K562 (cell line): ENCODE results near the gene VN1R2. TPM values are rescaled to one million over a fixed set of nuclear protein-coding genes. Genes with fewer than 3 reads are reported as not detected.
"Not testable (repeated sequence)": the region's sequence is repeated elsewhere in the genome, so short reads cannot be mapped to it uniquely, and the experiment has no call there.

Source experiments
- ATAC-seq: fragments of 200-7000 bp; cut with Tn5 transposase; 3 replicates; pipeline ENCODE4 v1.9.1; 2020; ENCODE audit warnings: moderate library complexity
- BruUV-seq: library from RNA; stranded (reverse); fragments of 400-500 nt; replicated peaks from 2 replicates; lab custom pipeline; 2021; lab: Mats Ljungman, UMichigan
- CTCF ChIA-PET: fragments of 300-600 bp; formaldehyde crosslinking; extraction: SDS; loops from one replicate; lab custom pipeline; 2021; ENCODE audit warnings: low intra/inter-chr PET ratio; lab: Yijun Ruan, JAX
- POLR2A ChIA-PET: fragments of 300-600, 350-650 bp; sonication (Branson Sonifier 250); formaldehyde crosslinking; extraction: SDS; loops from one replicate; lab custom pipeline; 2021; ENCODE audit warnings: antibody characterized with exemption, inconsistent platforms; lab: Yijun Ruan, JAX
- DNase-seq, 4 experiments: peaks; one replicate each; pipeline versions ENCODE4 v3.0.0 to v3.0.0-alpha.2; 2011 to 2018; ENCODE audit warnings: low spot score in 3 of 4, mixed read lengths in 3 of 4; ENCODE audit errors: extremely low read depth in 1 of 4
- FAIRE-seq: peaks from 2 replicates; lab custom pipeline; 2011; peaks lifted over from hg19 to GRCh38; lab: Jason Lieb, UNC
- H2AFZ ChIP-seq: 2 replicates; pipeline ENCODE4 v1.6.0; 2011; ENCODE audit warnings: low read depth, low read length, control low read depth, inconsistent platforms
- H3K27ac ChIP-seq: fragments of 200-600 bp; 3 replicates; pipeline ENCODE4 v1.8.0; 2011; ENCODE audit warnings: low read depth, mild to moderate bottlenecking, control low read depth, inconsistent platforms, low read length, moderate library complexity, mixed read lengths; ENCODE audit errors: extremely low read depth
- H3K27me3 ChIP-seq, 2 experiments: fragments of 300-600 bp in 1 of 2; 2 replicates in 1 of 2; 3 replicates in 1 of 2; pipeline versions ENCODE4 v1.6.0 to v1.8.0; 2011; ENCODE audit warnings: inconsistent platforms in 2 of 2, low read length in 2 of 2, mild to moderate bottlenecking in 1 of 2, mixed read lengths in 1 of 2, moderate library complexity in 1 of 2; ENCODE audit not compliant: control insufficient read depth in 2 of 2, insufficient read depth in 2 of 2
- H3K36me3 ChIP-seq: fragments of 300-600 bp; 3 replicates; pipeline ENCODE4 v1.8.0; 2011; ENCODE audit warnings: mild to moderate bottlenecking, low read length, inconsistent platforms; ENCODE audit not compliant: control insufficient read depth, insufficient read depth
- H3K4me1 ChIP-seq, 2 experiments: fragments of 200-600 bp in 1 of 2; replicated peaks in 1 of 2; 2 replicates in 1 of 2; 3 replicates in 1 of 2; pipeline versions ENCODE4 v1.5.1 to v1.8.0; 2011; ENCODE audit warnings: inconsistent platforms in 2 of 2, low read length in 2 of 2, mild to moderate bottlenecking in 1 of 2, mixed read lengths in 1 of 2, moderate library complexity in 1 of 2; ENCODE audit not compliant: control insufficient read depth in 2 of 2, insufficient read depth in 2 of 2
- H3K4me2 ChIP-seq: 2 replicates; pipeline ENCODE4 v1.6.1; 2011; ENCODE audit warnings: low read length, control low read depth, inconsistent platforms, mixed read lengths; ENCODE audit not compliant: insufficient read depth
- H3K4me3 ChIP-seq: fragments of 200-600 bp; sonication (generic), shearing (Covaris generic); 2 replicates; pipeline ENCODE4 v1.5.1; 2016; ENCODE audit warnings: control low read depth, inconsistent platforms
- H3K79me2 ChIP-seq: fragments of 200-600 bp; 3 replicates; pipeline ENCODE4 v1.8.0; 2011; ENCODE audit warnings: low read length, inconsistent platforms; ENCODE audit not compliant: control insufficient read depth, insufficient read depth
- H3K9ac ChIP-seq, 2 experiments: 2 replicates each; pipeline versions ENCODE4 v1.6.0 to v1.6.1; 2011; ENCODE audit warnings: low read depth in 2 of 2, low read length in 2 of 2, control low read depth in 1 of 2, inconsistent platforms in 1 of 2, mild to moderate bottlenecking in 1 of 2, mixed read lengths in 1 of 2; ENCODE audit not compliant: insufficient read depth in 1 of 2
- H3K9me1 ChIP-seq: one replicate; pipeline ENCODE4 v1.6.0; 2011; ENCODE audit warnings: inconsistent platforms, mild to moderate bottlenecking, low read length, moderate library complexity; ENCODE audit not compliant: control insufficient read depth, insufficient read depth
- H3K9me3 ChIP-seq: replicated peaks from 2 replicates; pipeline ENCODE4 v1.5.1; 2011; ENCODE audit warnings: low read depth, low read length, inconsistent platforms; ENCODE audit not compliant: control insufficient read depth, insufficient read depth
- H4K20me1 ChIP-seq: replicated peaks from 2 replicates; pipeline ENCODE4 v1.6.1; 2011; ENCODE audit warnings: low read length, inconsistent platforms, mixed read lengths; ENCODE audit not compliant: control insufficient read depth, insufficient read depth
- ARID2 ChIP-seq: fragments of 450-650 bp; IDR thresholded peaks from 2 replicates; pipeline ENCODE4 v1.6.1; 2017; ENCODE audit warnings: antibody characterized with exemption, mild to moderate bottlenecking
- CBX3 ChIP-seq, 2 experiments: IDR thresholded peaks; 1 replicate in 1 of 2; 2 replicates in 1 of 2; pipeline ENCODE4 v1.6.1; 2012; ENCODE audit warnings: inconsistent platforms in 2 of 2, low read length in 2 of 2, borderline replicate concordance in 1 of 2, control low read depth in 1 of 2
- CBX5 ChIP-seq: IDR thresholded peaks from 2 replicates; pipeline ENCODE4 v1.6.1; 2014; ENCODE audit warnings: low read depth, borderline replicate concordance
- RBBP5 ChIP-seq: fragments of 200-600 bp; sonication (generic); IDR thresholded peaks from 2 replicates; pipeline ENCODE4 v1.6.1; 2012; ENCODE audit warnings: borderline replicate concordance, mild to moderate bottlenecking, low read length, control low read depth, inconsistent platforms; ENCODE audit not compliant: insufficient read depth, poor library complexity, severe bottlenecking
- ZNF347 ChIP-seq: fragments of 450-650 bp; formaldehyde crosslinking; IDR thresholded peaks from 2 replicates; pipeline ENCODE4 v1.4.0; 2020; ENCODE audit warnings: low read depth, mild to moderate bottlenecking, moderate library complexity
- WGBS: fragments of 100-300 bp; shearing (Covaris generic); methylation state at CpG from one replicate; pipeline ENCODE4 v1.1.6; 2016; ENCODE audit warnings: low coverage, mixed read lengths; ENCODE audit not compliant: insufficient coverage; ENCODE audit errors: missing lambda C conversion rate; 5-methylcytosine and 5-hydroxymethylcytosine counted together
- in situ Hi-C: fragments of 300-500 bp; cut with MboI; formaldehyde crosslinking; loops from 4 replicates; pipeline ENCODE4 v1.15.0; 2018; ENCODE audit warnings: inconsistent platforms, mixed read lengths
- intact Hi-C: fragments of 100-400 bp; cut with micrococcal nuclease; formaldehyde crosslinking; loops from 2 replicates; pipeline ENCODE4 v1.14.2; 2022
- polyA plus RNA-seq, 8 experiments: library from polyadenylated mRNA; depleted of rRNA in 4 of 8; stranded (reverse) in 5 of 8; unstranded in 3 of 8; fragments of >200 nt; fragmentation: Nextera tagmentation in 2 of 8; fragmentation: Illumina TruSeq in 1 of 8; extraction: Ambion mirVana in 2 of 8; extraction: Trizol in 1 of 8; gene quantifications; 2 replicates each; pipeline versions ENCODE4 v1.2.1 to v1.2.3, GENCODE V29; 2011 to 2014; ENCODE audit warnings: inconsistent platforms in 1 of 8, missing spikeins in 1 of 8
- total RNA-seq, 7 experiments: library from RNA; depleted of rRNA in 6 of 7; stranded (reverse); fragments of >200 nt in 6 of 7; fragmentation: Illumina TruSeq in 2 of 7; extraction: Trizol in 2 of 7; gene quantifications; 2 replicates each; pipeline versions ENCODE4 v1.2.1 to v1.2.3, GENCODE V29; 2011 to 2021; ENCODE audit warnings: low replicate concordance in 1 of 7

VN1R2 gene
- total and polyA plus RNA-seq, 9 of the 15 experiments (the other 6 are each of a cell fraction or from before 2014, with no cell fraction given): not detected

GRCh38 chr19:53294786-53295441 lies 36.8 kb downstream of the VN1R2 start:
- H3K79me2 ChIP-seq: no peaks in the 10 kb centered on the region
- no TSS peak for BruUV-seq
- H2AFZ ChIP-seq: no peak overlapping the region
- DNase-seq (no peak), FAIRE-seq (no peak), ATAC-seq (no peak)
- no peaks in the 10 kb centered on the region for H4K20me1 ChIP-seq
- 1% methylated on average over 7 of the region's 7 CpGs for WGBS
- H3K9me1 ChIP-seq: no peaks in the 10 kb centered on the region
- H3K4me2 ChIP-seq: no peak overlapping the region
- no peaks in the 10 kb centered on the region for H3K36me3 ChIP-seq
- no peaks in the 10 kb centered on the region for H3K9me3 ChIP-seq
- H3K27ac ChIP-seq: no peak overlapping the region
- H3K4me1 ChIP-seq: peaks cover 0 to 4% of the 10 kb centered on the region in 2 experiments; a peak in 2 of 5 replicates
- TF ChIP-seq CBX5: 0 out of 2 replicates have a peak, but pooled peaks have one; percentile 56
- peak in 1 of 2 experiments; percentile 83; a peak in 2 of 3 replicates for TF ChIP-seq CBX3 (IDR thresholded peaks at IDR 0.05; ENCODE audit: borderline replicate concordance in 1 of 2, low read length in 2 of 2)
- no peak for TF ChIP-seq ZNF347 (CRISPR knock-in tag)
- no peak for TF ChIP-seq RBBP5
- no peak for TF ChIP-seq ARID2
- peaks cover 0 to 12% of the 10 kb centered on the region in 2 experiments; a peak in 1 of 5 replicates for H3K27me3 ChIP-seq
- POLR2A ChIA-PET: interaction anchor here (0.6 kb wide), 1 partner anchor 254 kb away, joined by 3 read pairs; no protein-coding TSS in a partner anchor
- H3K9ac ChIP-seq: no peak overlapping the region
- no peak overlapping the region for H3K4me3 ChIP-seq
- intact Hi-C loops: no loop called here
- CTCF ChIA-PET: no interaction called here
- in situ Hi-C loops: no loop called here

GRCh38 chr19:53301341-53301740 lies 43.2 kb downstream of the VN1R2 start:
- ATAC-seq (peak; percentile 32; the same call in 1 of the 3 replicates), FAIRE-seq (peak; percentile 88)
- H3K9me3 ChIP-seq, in situ Hi-C loops, H3K4me1 ChIP-seq, POLR2A ChIA-PET, H3K4me3 ChIP-seq, H3K27me3 ChIP-seq, BruUV-seq, H2AFZ ChIP-seq, H3K79me2 ChIP-seq, H3K36me3 ChIP-seq, CTCF ChIA-PET, H4K20me1 ChIP-seq, H3K4me2 ChIP-seq, H3K27ac ChIP-seq, H3K9ac ChIP-seq, H3K9me1 ChIP-seq, intact Hi-C loops, DNase-seq: not testable (repeated sequence)
- no CpG with 5 or more reads among the region's 8 CpGs for WGBS
